K562 (cell line): ENCODE results near the gene IQCC. TPM values are rescaled to one million over a fixed set of nuclear protein-coding genes. Genes with fewer than 3 reads are reported as not detected.

ENCODE experiments used
- CUX1 ChIP-seq: fragments of 200-800 bp; sonication (Bioruptor generic); IDR thresholded peaks from 2 replicates; pipeline ENCODE4 v1.6.1; 2016; ENCODE audit warnings: missing genetic modification characterization, missing compliant biosample characterization
- DNMT1 ChIP-seq: fragments of 450-650 bp; IDR thresholded peaks from 2 replicates; pipeline ENCODE4 v1.6.1; 2016; ENCODE audit warnings: antibody characterized with exemption, mild to moderate bottlenecking
- GABPA ChIP-seq: fragments of 200-800 bp; sonication (Bioruptor generic); conservative IDR thresholded peaks from 2 replicates; pipeline ENCODE4 v1.6.1; 2016; ENCODE audit warnings: low read depth, missing genetic modification characterization, missing compliant biosample characterization
- HMG20A ChIP-seq: fragments of 450-650 bp; formaldehyde crosslinking; conservative IDR thresholded peaks from 2 replicates; pipeline ENCODE4 v1.4.0; 2020; ENCODE audit warnings: mild to moderate bottlenecking, mixed read lengths
- POLR2H ChIP-seq: IDR thresholded peaks from 2 replicates; pipeline ENCODE4 v1.6.1; 2016; ENCODE audit warnings: missing genetic modification characterization, low read depth, mild to moderate bottlenecking, control low read depth, missing compliant biosample characterization, moderate library complexity
- PPARD ChIP-seq: fragments of 250-450 bp; sonication (Bioruptor Pico); IDR thresholded peaks from 2 replicates; pipeline ENCODE4 v1.8.0; 2022; ENCODE audit warnings: inconsistent platforms, mild to moderate bottlenecking, moderate library complexity
- TAF9B ChIP-seq: fragments of 450-650 bp; IDR thresholded peaks from 2 replicates; pipeline ENCODE4 v1.6.1; 2018; ENCODE audit warnings: mild to moderate bottlenecking; ENCODE audit not compliant: partially characterized antibody
- USF1 ChIP-seq: sonication (generic); formaldehyde crosslinking; IDR thresholded peaks from 2 replicates; pipeline ENCODE4 v1.9.0; 2022; ENCODE audit warnings: mild to moderate bottlenecking, missing genetic modification reagents
- ZFPM2 ChIP-seq: fragments of 250-450 bp; sonication (Bioruptor Pico); IDR thresholded peaks from 2 replicates; pipeline ENCODE4 v1.5.1; 2022; ENCODE audit warnings: mild to moderate bottlenecking
- ZNF318 ChIP-seq, 2 experiments: fragments of 450-650 bp; IDR thresholded peaks; 2 replicates each; pipeline ENCODE4 v1.6.1; 2016; ENCODE audit warnings: mild to moderate bottlenecking in 2 of 2, borderline replicate concordance in 1 of 2, low read depth in 1 of 2, moderate library complexity in 1 of 2
- ZNF445 ChIP-seq: fragments of 250-450 bp; sonication (Bioruptor Pico); IDR thresholded peaks from 2 replicates; pipeline ENCODE4 v1.4.0; 2020; ENCODE audit warnings: low read depth, mild to moderate bottlenecking, moderate library complexity
- ZNF707 ChIP-seq: fragments of 250-450 bp; sonication (Bioruptor Pico); conservative IDR thresholded peaks from 2 replicates; pipeline ENCODE4 v1.8.0; 2022; ENCODE audit warnings: inconsistent platforms, mild to moderate bottlenecking, moderate library complexity
- ZNF77 ChIP-seq: fragments of 250-450 bp; sonication (Bioruptor Pico); IDR thresholded peaks from 2 replicates; pipeline ENCODE4 v1.5.0; 2020
- polyA plus RNA-seq, 8 experiments: library from polyadenylated mRNA; depleted of rRNA in 4 of 8; stranded (reverse) in 5 of 8; unstranded in 3 of 8; fragments of >200 nt; fragmentation: Nextera tagmentation in 2 of 8; fragmentation: Illumina TruSeq in 1 of 8; extraction: Ambion mirVana in 2 of 8; extraction: Trizol in 1 of 8; gene quantifications; 2 replicates each; pipeline versions ENCODE4 v1.2.1 to v1.2.3, GENCODE V29; 2011 to 2014; ENCODE audit warnings: inconsistent platforms in 1 of 8, missing spikeins in 1 of 8
- total RNA-seq, 7 experiments: library from RNA; depleted of rRNA in 6 of 7; stranded (reverse); fragments of >200 nt in 6 of 7; fragmentation: Illumina TruSeq in 2 of 7; extraction: Trizol in 2 of 7; gene quantifications; 2 replicates each; pipeline versions ENCODE4 v1.2.1 to v1.2.3, GENCODE V29; 2011 to 2021; ENCODE audit warnings: low replicate concordance in 1 of 7

IQCC gene
- total and polyA plus RNA-seq, 9 of the 15 experiments (the other 6 are each of a cell fraction or from before 2014, with no cell fraction given) = 8.1 to 16.5 (median 10.7) TPM

GRCh38 chr1:32221980-32222755 lies 16.7 kb downstream of the IQCC start, which contains the start of the genes EIF3I and TMEM234 (continued):
- TF ChIP-seq POLR2H (tag) (no peak; the same call in 1 of the 2 replicates), ZNF77 (CRISPR knock-in tag) (no peak), TAF9B (peak; percentile 78), ZNF318 (IDR thresholded peaks at IDR 0.05; ENCODE audit: borderline replicate concordance in 1 of 2, low read depth in 1 of 2) (no peak), HMG20A (CRISPR knock-in tag) (no peak), GABPA (tag) (peak; percentile 99), ZNF707 (no peak), ZNF445 (no peak), PPARD (CRISPR knock-in tag) (no peak), ZFPM2 (CRISPR knock-in tag) (no peak), DNMT1 (no peak), USF1 (CRISPR knock-in tag) (no peak), CUX1 (no peak)
